ENCODE data around the gene SPOCK2.
A peak's percentile ranks its signal among the peaks of the same experiment; 100 is the strongest.
"Not testable (repeated sequence)": the region's sequence is repeated elsewhere in the genome, so short reads cannot be mapped to it uniquely, and the experiment has no call there.

Gene SPOCK2

GRCh38 chr10:72087969-72088888, at the start of gene SPOCK2:
SPOCK2 (minus strand) TSS chr10:72088551; CDS start chr10:72088328, 223 bp downstream.
- no peak for DNase-seq (ENCODE audit: low read depth)

GRCh38 chr10:72137583-72137982, 49.2 kb upstream of the SPOCK2 start:
- no peak for DNase-seq (ENCODE audit: low read depth)

- not testable (repeated sequence) for DNase-seq (ENCODE audit: low read depth)
These were observed 47.9 kb upstream of the SPOCK2 start for GRCh38 chr10:72136225-72136624.

- DNase-seq (ENCODE audit: low read depth) = no peak
These were observed 46.7 kb upstream of the SPOCK2 start for GRCh38 chr10:72134785-72135767.

- DNase-seq (ENCODE audit: low read depth) = peak; percentile 85
These were observed 45.2 kb upstream of the SPOCK2 start for GRCh38 chr10:72133517-72133916.

GRCh38 chr10:72132854-72133253, 44.5 kb upstream of the SPOCK2 start:
- no peak for DNase-seq (ENCODE audit: low read depth)

GRCh38 chr10:72127571-72127970, 39.2 kb upstream of the SPOCK2 start:
- no peak for DNase-seq (ENCODE audit: low read depth)

GRCh38 chr10:72126872-72127232, 38.5 kb upstream of the SPOCK2 start:
- DNase-seq (ENCODE audit: low read depth) = no peak

- peak; percentile 73 for DNase-seq (ENCODE audit: low read depth)
These were observed 38.0 kb upstream of the SPOCK2 start for GRCh38 chr10:72126184-72126871.

- DNase-seq (ENCODE audit: low read depth) = no peak
These were observed 36.6 kb upstream of the SPOCK2 start for GRCh38 chr10:72124989-72125388.

- no peak for DNase-seq (ENCODE audit: low read depth)
These were observed 36.0 kb upstream of the SPOCK2 start for GRCh38 chr10:72124381-72124780.

- no peak for DNase-seq (ENCODE audit: low read depth)
These were observed 35.3 kb upstream of the SPOCK2 start for GRCh38 chr10:72123616-72124015.

GRCh38 chr10:72122221-72122620, 33.9 kb upstream of the SPOCK2 start:
- no peak for DNase-seq (ENCODE audit: low read depth)

GRCh38 chr10:72121389-72121788, 33.0 kb upstream of the SPOCK2 start:
- no peak for DNase-seq (ENCODE audit: low read depth)

- no peak for DNase-seq (ENCODE audit: low read depth)
These were observed 28.0 kb upstream of the SPOCK2 start for GRCh38 chr10:72116372-72116771.

GRCh38 chr10:72114706-72115450, 26.5 kb upstream of the SPOCK2 start:
- no peak for DNase-seq (ENCODE audit: low read depth)

GRCh38 chr10:72110673-72111401, 22.5 kb upstream of the SPOCK2 start:
- no peak for DNase-seq (ENCODE audit: low read depth)

GRCh38 chr10:72109636-72110157, 21.3 kb upstream of the SPOCK2 start:
- no peak for DNase-seq (ENCODE audit: low read depth)

- DNase-seq (ENCODE audit: low read depth) = no peak
These were observed 20.7 kb upstream of the SPOCK2 start for GRCh38 chr10:72108830-72109635.

GRCh38 chr10:72108004-72108370, 19.6 kb upstream of the SPOCK2 start:
- not testable (repeated sequence) for DNase-seq (ENCODE audit: low read depth)
